ENCODE results near the gene WASF3. TPM values are rescaled to one million over a fixed set of nuclear protein-coding genes. Genes with fewer than 3 reads are reported as not detected.

The WASF3 gene
- total RNA-seq, 1 experiment from 2014 or later, result 2.6 TPM

- Histone ChIP-seq H3K4me2 (ENCODE audit: low read length) (no peak overlapping the region), H3K9me2 (replicated peaks; ENCODE audit: low read length) (no peaks in the 10 kb centered on the region), H3K27me3 (ENCODE audit: low read length) (peaks cover 14% of the 10 kb centered on the region; the same call in 1 of the 2 replicates), H3K9me3 (ENCODE audit: low read length) (no peaks in the 10 kb centered on the region), H3K4me1 (ENCODE audit: insufficient read depth, low read length) (no peaks in the 10 kb centered on the region), H3K79me2 (ENCODE audit: low read length) (no peaks in the 10 kb centered on the region), H3F3A (ENCODE audit: low read length, unreplicated experiment) (no peaks in the 10 kb centered on the region), H3K27ac (ENCODE audit: low read length) (no peak overlapping the region), H3K9ac (ENCODE audit: low read length) (no peak overlapping the region), H2AFZ (ENCODE audit: low read length) (no peak overlapping the region), H4K20me1 (ENCODE audit: low read length) (no peaks in the 10 kb centered on the region), H3K36me3 (ENCODE audit: low read depth, low read length) (no peaks in the 10 kb centered on the region), H3K4me3 (ENCODE audit: low read length) (no peak overlapping the region)
- ChIA-PET POLR2A (ENCODE audit: unreplicated experiment) (no interaction called here), CTCF (no interaction called here)
- DNase-seq (no peak), ATAC-seq (no peak)
- no TSS peak for BruUV-seq (replicated peaks)
- TF ChIP-seq EZH2 (IDR thresholded peaks at IDR 0.05; ENCODE audit: low read length, unreplicated experiment) (no peak), CTCF (conservative IDR thresholded peaks at IDR 0.05; ENCODE audit: low read depth, low read length) (no peak)
- intact Hi-C loops (cut with micrococcal nuclease), result no loop called here
Measured at GRCh38 chr13:26710166-26710565, 152.7 kb downstream of the WASF3 start.

- Histone ChIP-seq H2AFZ (ENCODE audit: low read length) (no peak overlapping the region), H3F3A (ENCODE audit: low read length, unreplicated experiment) (no peaks in the 10 kb centered on the region), H3K9ac (ENCODE audit: low read length) (no peak overlapping the region), H3K36me3 (ENCODE audit: low read depth, low read length) (no peaks in the 10 kb centered on the region), H3K9me2 (replicated peaks; ENCODE audit: low read length) (no peaks in the 10 kb centered on the region), H3K27ac (ENCODE audit: low read length) (no peak overlapping the region), H3K27me3 (ENCODE audit: low read length) (peaks cover 13% of the 10 kb centered on the region; the same call in 1 of the 2 replicates), H3K4me1 (ENCODE audit: insufficient read depth, low read length) (no peaks in the 10 kb centered on the region), H3K4me3 (ENCODE audit: low read length) (no peak overlapping the region), H3K9me3 (ENCODE audit: low read length) (no peaks in the 10 kb centered on the region), H3K4me2 (ENCODE audit: low read length) (no peak overlapping the region), H3K79me2 (ENCODE audit: low read length) (no peaks in the 10 kb centered on the region), H4K20me1 (ENCODE audit: low read length) (no peaks in the 10 kb centered on the region)
- CTCF ChIA-PET, result interaction anchor here (0.6 to 0.8 kb wide), 3 partner anchors 13 to 663 kb away, joined by 3 to 4 read pairs (median 3); no protein-coding TSS in a partner anchor
- ATAC-seq, result no peak
- DNase-seq, result no peak
- TF ChIP-seq EZH2 (IDR thresholded peaks at IDR 0.05; ENCODE audit: low read length, unreplicated experiment) (no peak), CTCF (conservative IDR thresholded peaks at IDR 0.05; ENCODE audit: low read depth, low read length) (no peak), EZH2phosphoT487 (IDR thresholded peaks at IDR 0.05; ENCODE audit: borderline replicate concordance, low read length) (no peak)
- intact Hi-C loops (cut with micrococcal nuclease), result no loop called here
- POLR2A ChIA-PET (ENCODE audit: unreplicated experiment), result no interaction called here
- no TSS peak for BruUV-seq (replicated peaks)
Measured at GRCh38 chr13:26711211-26711610, 153.7 kb downstream of the WASF3 start.

GRCh38 chr13:26713341-26713740 is 155.9 kb downstream of the WASF3 start:
- Histone ChIP-seq H3K27me3 (ENCODE audit: low read length) (peaks cover 15% of the 10 kb centered on the region; the same call in 1 of the 2 replicates), H4K20me1 (ENCODE audit: low read length) (no peaks in the 10 kb centered on the region), H3K4me1 (ENCODE audit: insufficient read depth, low read length) (no peaks in the 10 kb centered on the region), H3K79me2 (ENCODE audit: low read length) (no peaks in the 10 kb centered on the region), H3K27ac (ENCODE audit: low read length) (no peak overlapping the region), H3K4me2 (ENCODE audit: low read length) (no peak overlapping the region), H3K36me3 (ENCODE audit: low read depth, low read length) (no peaks in the 10 kb centered on the region), H3K9ac (ENCODE audit: low read length) (no peak overlapping the region), H3K9me2 (replicated peaks; ENCODE audit: low read length) (no peaks in the 10 kb centered on the region), H3F3A (ENCODE audit: low read length, unreplicated experiment) (no peaks in the 10 kb centered on the region), H3K9me3 (ENCODE audit: low read length) (no peaks in the 10 kb centered on the region), H2AFZ (ENCODE audit: low read length) (no peak overlapping the region), H3K4me3 (ENCODE audit: low read length) (no peak overlapping the region)
- POLR2A ChIA-PET (ENCODE audit: unreplicated experiment), result no interaction called here
- no TSS peak for BruUV-seq (replicated peaks)
- intact Hi-C loops (cut with micrococcal nuclease), result no loop called here
- no peak for DNase-seq
- no peak for TF ChIP-seq EZH2phosphoT487 (IDR thresholded peaks at IDR 0.05; ENCODE audit: borderline replicate concordance, low read length)
- no peak for TF ChIP-seq EZH2 (IDR thresholded peaks at IDR 0.05; ENCODE audit: low read length, unreplicated experiment)
- no peak for TF ChIP-seq CTCF (conservative IDR thresholded peaks at IDR 0.05; ENCODE audit: low read depth, low read length)
- no peak for ATAC-seq
- CTCF ChIA-PET, result no interaction called here

Data from PC-3 (cell line).